ENCODE results near the gene CDKAL1. TPM values are rescaled to one million over a fixed set of nuclear protein-coding genes. Genes with fewer than 3 reads are reported as not detected.

The CDKAL1 gene
- total and polyA plus RNA-seq, 2 of the 13 experiments (the other 11 are each of a cell fraction or from before 2014, with no cell fraction given) = 9.5 to 27.7 TPM

- TF ChIP-seq ZBTB34 (CRISPR knock-in tag; IDR thresholded peaks at IDR 0.05) (0 out of 2 replicates have a peak, but pooled peaks have one; percentile 32), PCBP2 (optimal IDR thresholded peaks at IDR 0.05; ENCODE audit: low read depth, low read length, poor library complexity, severe bottlenecking) (no peak), RCOR2 (CRISPR knock-in tag; IDR thresholded peaks at IDR 0.05) (peak; percentile 46; the same call in 1 of the 2 replicates), SOX13 (IDR thresholded peaks at IDR 0.05) (peak; percentile 91), SOX13 (CRISPR knock-in tag; conservative IDR thresholded peaks at IDR 0.05 in 1 of 2, IDR thresholded peaks at IDR 0.05 in 1 of 2) (peak in 1 of 2 experiments; percentile 99; a peak in 2 of 4 replicates), CREM (IDR thresholded peaks at IDR 0.05) (peak; percentile 75; the same call in 1 of the 2 replicates), CREM (CRISPR knock-in tag; IDR thresholded peaks at IDR 0.05) (no peak), TRIM24 (CRISPR knock-in tag; IDR thresholded peaks at IDR 0.05) (no peak), FOXO1 (CRISPR knock-in tag; IDR thresholded peaks at IDR 0.05) (peak; percentile 71), HDAC2 (CRISPR knock-in tag; IDR thresholded peaks at IDR 0.05) (peak; percentile 83), NR2F2 (IDR thresholded peaks at IDR 0.05; ENCODE audit: borderline replicate concordance, low read depth) (peak; percentile 94), FOXA1 (IDR thresholded peaks at IDR 0.05) (no peak), FOXA1 (CRISPR knock-in tag; IDR thresholded peaks at IDR 0.05) (peak; percentile 85), GABPB1 (CRISPR knock-in tag; IDR thresholded peaks at IDR 0.05) (peak; percentile 18; the same call in 1 of the 2 replicates)
- TF ChIP-seq, protein P1, sequence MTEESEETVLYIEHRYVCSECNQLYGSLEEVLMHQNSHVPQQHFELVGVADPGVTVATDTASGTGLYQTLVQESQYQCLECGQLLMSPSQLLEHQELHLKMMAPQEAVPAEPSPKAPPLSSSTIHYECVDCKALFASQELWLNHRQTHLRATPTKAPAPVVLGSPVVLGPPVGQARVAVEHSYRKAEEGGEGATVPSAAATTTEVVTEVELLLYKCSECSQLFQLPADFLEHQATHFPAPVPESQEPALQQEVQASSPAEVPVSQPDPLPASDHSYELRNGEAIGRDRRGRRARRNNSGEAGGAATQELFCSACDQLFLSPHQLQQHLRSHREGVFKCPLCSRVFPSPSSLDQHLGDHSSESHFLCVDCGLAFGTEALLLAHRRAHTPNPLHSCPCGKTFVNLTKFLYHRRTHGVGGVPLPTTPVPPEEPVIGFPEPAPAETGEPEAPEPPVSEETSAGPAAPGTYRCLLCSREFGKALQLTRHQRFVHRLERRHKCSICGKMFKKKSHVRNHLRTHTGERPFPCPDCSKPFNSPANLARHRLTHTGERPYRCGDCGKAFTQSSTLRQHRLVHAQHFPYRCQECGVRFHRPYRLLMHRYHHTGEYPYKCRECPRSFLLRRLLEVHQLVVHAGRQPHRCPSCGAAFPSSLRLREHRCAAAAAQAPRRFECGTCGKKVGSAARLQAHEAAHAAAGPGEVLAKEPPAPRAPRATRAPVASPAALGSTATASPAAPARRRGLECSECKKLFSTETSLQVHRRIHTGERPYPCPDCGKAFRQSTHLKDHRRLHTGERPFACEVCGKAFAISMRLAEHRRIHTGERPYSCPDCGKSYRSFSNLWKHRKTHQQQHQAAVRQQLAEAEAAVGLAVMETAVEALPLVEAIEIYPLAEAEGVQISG (CRISPR knock-in tag; IDR thresholded peaks at IDR 0.05) = 0 out of 2 replicates have a peak, but pooled peaks have one; percentile 27
Measured at GRCh38 chr6:21111093-21111725, 577.0 kb downstream of the CDKAL1 start (continued).
